OCI-LY7 (cell line): Measurements from ENCODE around the gene FAHD2A. TPM values are rescaled to one million over a fixed set of nuclear protein-coding genes. Genes with fewer than 3 reads are reported as not detected.
"Not testable (repeated sequence)": the region's sequence is repeated elsewhere in the genome, so short reads cannot be mapped to it uniquely, and the experiment has no call there.

Experiments
- BruUV-seq: library from RNA; stranded (reverse); fragments of 400-500 nt; replicated peaks from 2 replicates; lab custom pipeline; 2021; lab: Mats Ljungman, UMichigan
- CTCF ChIA-PET: fragments of 300-600 bp; sonication (Branson Sonifier 250); formaldehyde crosslinking; loops from one replicate; lab custom pipeline; 2022; ENCODE audit warnings: antibody characterized with exemption; ENCODE audit not compliant: unreplicated experiment; lab: Charles Lee
- POLR2A ChIA-PET: fragments of 300-600 bp; sonication (Branson Sonifier 250); formaldehyde crosslinking; loops from one replicate; lab custom pipeline; 2022; ENCODE audit warnings: antibody characterized with exemption; lab: Charles Lee
- DNase-seq: peaks from one replicate; pipeline ENCODE4 v3.0.0-alpha.2; 2015; ENCODE audit warnings: low spot score
- H2AFZ ChIP-seq: fragments of 200-600 bp; sonication (generic), shearing (Covaris generic); 2 replicates; pipeline ENCODE4 v1.6.1; 2014; ENCODE audit warnings: mild to moderate bottlenecking, antibody characterized with exemption, low read length, moderate library complexity
- H3K27ac ChIP-seq: fragments of 200-600 bp; sonication (generic); 2 replicates; pipeline ENCODE4 v1.5.1; 2014; ENCODE audit warnings: mixed run types, low read depth, mild to moderate bottlenecking, moderate library complexity, low read length, inconsistent platforms; ENCODE audit not compliant: poor library complexity, severe bottlenecking
- H3K36me3 ChIP-seq: fragments of 200-600 bp; sonication (generic); 2 replicates; pipeline ENCODE4 v1.6.1; 2014; ENCODE audit warnings: mild to moderate bottlenecking, antibody characterized with exemption, low read length, moderate library complexity, mixed read lengths; ENCODE audit not compliant: insufficient read depth
- H3K4me1 ChIP-seq: fragments of 200-600 bp; sonication (generic); 2 replicates; pipeline ENCODE4 v1.5.1; 2014; ENCODE audit warnings: mild to moderate bottlenecking, low read length; ENCODE audit not compliant: insufficient read depth, poor library complexity, severe bottlenecking
- H3K4me2 ChIP-seq: fragments of 200-600 bp; sonication (generic); 2 replicates; pipeline ENCODE4 v1.6.1; 2014; ENCODE audit warnings: mild to moderate bottlenecking, low read length
- H3K4me3 ChIP-seq: fragments of 200-600 bp; sonication (generic); 2 replicates; pipeline ENCODE4 v1.5.1; 2014; ENCODE audit warnings: mild to moderate bottlenecking, low read depth, low read length; ENCODE audit not compliant: poor library complexity, severe bottlenecking
- H3K79me2 ChIP-seq: fragments of 200-600 bp; sonication (generic); 2 replicates; pipeline ENCODE4 v1.6.1; 2016; ENCODE audit warnings: low read depth, mild to moderate bottlenecking, low read length, moderate library complexity, mixed read lengths; ENCODE audit not compliant: insufficient read depth
- H3K9me2 ChIP-seq: fragments of 200-600 bp; sonication (generic); 2 replicates; pipeline ENCODE4 v1.6.1; 2016; ENCODE audit warnings: mild to moderate bottlenecking, low read length, mixed read lengths; ENCODE audit not compliant: insufficient read depth
- H3K9me3 ChIP-seq: fragments of 200-600 bp; sonication (generic); 2 replicates; pipeline ENCODE4 v1.6.1; 2014; ENCODE audit warnings: mild to moderate bottlenecking, mixed run types, low read length, mixed read lengths
- H4K20me1 ChIP-seq: fragments of 200-600 bp; sonication (generic); 2 replicates; pipeline ENCODE4 v1.6.1; 2014; ENCODE audit warnings: mild to moderate bottlenecking, antibody characterized with exemption, low read length, moderate library complexity, mixed read lengths; ENCODE audit not compliant: insufficient read depth
- intact Hi-C: fragments of 100-400 bp; cut with micrococcal nuclease; formaldehyde crosslinking; loops from one replicate; pipeline ENCODE4 v1.10.0; 2022; ENCODE audit not compliant: unreplicated experiment
- total RNA-seq, 2 experiments: library from RNA; depleted of rRNA in 1 of 2; stranded (reverse); fragments of >200 nt in 1 of 2; shearing (Covaris generic) in 1 of 2; gene quantifications; 2 replicates each; pipeline ENCODE4 v1.2.3, GENCODE V29; 2014 to 2022

FAHD2A gene
- total RNA-seq, 2 experiments from 2014 or later: 48.2 to 50.9 TPM

DNA sequence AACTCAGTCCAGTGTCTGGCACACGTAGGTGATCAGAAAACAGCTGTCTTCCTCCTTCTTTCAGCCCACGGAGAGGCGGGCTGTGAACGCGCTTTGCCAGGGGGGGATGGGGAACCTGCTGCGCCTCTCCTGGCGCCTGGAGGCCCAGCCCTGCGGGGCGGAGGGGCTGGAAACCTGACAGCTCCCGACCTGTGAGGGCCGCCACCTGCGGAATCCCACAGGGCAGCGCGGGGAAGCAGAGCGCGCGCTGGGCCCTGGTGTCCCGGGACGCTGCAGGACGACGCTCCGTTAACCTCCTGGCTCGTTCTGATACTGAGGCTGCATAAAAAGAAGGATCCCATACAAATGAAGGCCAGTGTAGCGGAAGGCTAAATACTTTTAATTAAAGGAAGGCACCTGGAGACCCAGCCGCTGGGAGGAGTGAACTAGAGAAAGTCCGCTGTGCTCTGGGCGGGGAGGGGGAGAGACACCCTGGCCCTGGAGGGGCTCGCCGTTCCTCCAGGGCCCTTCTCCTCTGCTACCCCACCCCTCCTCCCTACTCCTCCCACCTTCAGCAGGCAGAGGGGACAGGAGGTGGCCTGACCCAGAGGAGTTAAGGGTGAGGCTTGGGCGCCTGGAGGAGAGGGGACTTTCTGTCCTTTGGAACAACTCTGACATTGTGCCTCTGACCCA lies 24.8 kb downstream of the FAHD2A start:
- BruUV-seq, H3K4me1 ChIP-seq, H3K36me3 ChIP-seq, H2AFZ ChIP-seq, H3K4me3 ChIP-seq, intact Hi-C loops, H3K27ac ChIP-seq, H4K20me1 ChIP-seq, H3K4me2 ChIP-seq, DNase-seq, CTCF ChIA-PET, H3K9me3 ChIP-seq, POLR2A ChIA-PET, H3K9me2 ChIP-seq, H3K79me2 ChIP-seq: not testable (repeated sequence)

DNA sequence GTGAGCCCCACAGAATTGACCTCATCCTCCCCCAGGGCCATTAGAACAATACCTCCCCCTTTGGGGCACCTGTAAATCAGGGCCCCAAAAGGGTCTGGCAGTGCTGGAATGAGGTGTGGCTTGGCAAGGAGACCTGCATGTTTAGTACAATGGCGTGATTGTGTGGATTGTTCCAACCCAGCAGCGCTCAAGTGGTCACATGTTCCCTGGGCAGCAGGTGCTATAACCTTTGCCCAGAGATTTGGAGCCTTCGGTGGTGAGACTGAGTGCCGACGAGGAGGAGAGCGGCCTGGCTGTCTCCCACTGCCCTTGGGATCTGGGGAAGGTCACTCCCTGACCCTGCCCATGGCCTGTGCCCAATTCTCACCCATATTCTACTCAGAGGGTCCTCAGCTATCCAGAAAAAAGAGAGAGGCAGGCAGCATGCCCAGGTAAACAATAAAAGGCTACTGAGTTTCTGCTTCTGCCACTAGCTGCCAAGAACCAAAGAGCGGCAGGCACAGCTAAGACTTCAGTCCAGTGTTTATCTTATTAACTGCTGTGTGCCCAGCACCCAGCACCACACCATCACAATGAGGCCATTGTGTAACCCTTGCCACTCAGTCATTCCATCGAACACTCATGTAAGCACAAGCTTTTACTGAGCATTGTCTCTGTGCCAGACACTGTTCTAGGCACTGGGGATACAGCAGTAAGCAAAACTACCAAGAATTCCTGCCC lies 27.4 kb downstream of the FAHD2A start:
- H3K79me2 ChIP-seq, DNase-seq, intact Hi-C loops, H3K4me3 ChIP-seq, H2AFZ ChIP-seq, H3K36me3 ChIP-seq, H4K20me1 ChIP-seq, CTCF ChIA-PET, H3K4me1 ChIP-seq, H3K9me3 ChIP-seq, H3K4me2 ChIP-seq, POLR2A ChIA-PET, H3K27ac ChIP-seq, BruUV-seq, H3K9me2 ChIP-seq: not testable (repeated sequence)

DNA sequence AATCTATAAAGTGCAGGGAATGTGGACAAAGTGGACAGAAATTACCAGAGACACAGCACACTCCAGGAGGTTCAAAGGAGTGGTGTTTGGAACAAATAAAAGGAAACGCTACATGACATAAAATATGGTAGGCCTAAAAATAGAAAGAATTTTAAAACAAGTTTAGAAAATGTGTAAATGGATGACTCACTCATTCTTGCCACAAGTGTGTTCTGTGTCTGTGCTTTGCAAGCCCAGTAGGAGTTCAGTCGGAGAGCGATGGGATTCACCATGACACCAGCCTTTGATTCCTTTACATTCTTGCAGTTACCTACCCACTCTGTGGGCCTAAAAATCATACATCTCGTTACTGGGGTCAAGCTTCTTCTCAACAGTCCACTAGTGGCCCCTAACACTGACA lies 30.9 kb downstream of the FAHD2A start:
- H3K9me2 ChIP-seq, BruUV-seq, H3K27ac ChIP-seq, H3K4me3 ChIP-seq, H3K9me3 ChIP-seq, CTCF ChIA-PET, H3K36me3 ChIP-seq, H3K4me1 ChIP-seq, H3K4me2 ChIP-seq, H2AFZ ChIP-seq, H4K20me1 ChIP-seq, DNase-seq, POLR2A ChIA-PET, H3K79me2 ChIP-seq, intact Hi-C loops: not testable (repeated sequence)

DNA sequence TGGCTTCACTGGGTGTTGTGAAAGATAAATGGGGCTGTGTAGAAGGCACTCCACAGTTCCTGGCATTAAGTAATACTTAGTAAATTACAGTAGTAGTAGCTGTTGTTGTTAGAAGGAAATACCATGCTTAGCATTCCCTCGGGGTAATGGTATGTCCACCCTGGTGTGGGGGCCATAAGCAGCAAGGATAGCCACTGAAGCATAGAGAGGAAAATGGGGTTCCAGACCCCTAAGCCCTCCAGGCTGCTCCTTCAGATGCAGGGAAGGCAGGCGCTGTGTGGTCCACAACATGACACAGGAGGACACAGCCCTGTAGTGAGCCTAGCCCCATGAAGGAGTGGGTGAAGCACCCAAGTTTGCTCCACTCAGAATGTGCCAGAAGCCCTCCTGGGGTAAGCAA lies 31.5 kb downstream of the FAHD2A start:
- H2AFZ ChIP-seq, H4K20me1 ChIP-seq, H3K4me1 ChIP-seq, H3K9me2 ChIP-seq, H3K4me3 ChIP-seq, POLR2A ChIA-PET, H3K27ac ChIP-seq, H3K9me3 ChIP-seq, H3K36me3 ChIP-seq, H3K4me2 ChIP-seq, CTCF ChIA-PET, BruUV-seq, intact Hi-C loops, H3K79me2 ChIP-seq, DNase-seq: not testable (repeated sequence)

DNA sequence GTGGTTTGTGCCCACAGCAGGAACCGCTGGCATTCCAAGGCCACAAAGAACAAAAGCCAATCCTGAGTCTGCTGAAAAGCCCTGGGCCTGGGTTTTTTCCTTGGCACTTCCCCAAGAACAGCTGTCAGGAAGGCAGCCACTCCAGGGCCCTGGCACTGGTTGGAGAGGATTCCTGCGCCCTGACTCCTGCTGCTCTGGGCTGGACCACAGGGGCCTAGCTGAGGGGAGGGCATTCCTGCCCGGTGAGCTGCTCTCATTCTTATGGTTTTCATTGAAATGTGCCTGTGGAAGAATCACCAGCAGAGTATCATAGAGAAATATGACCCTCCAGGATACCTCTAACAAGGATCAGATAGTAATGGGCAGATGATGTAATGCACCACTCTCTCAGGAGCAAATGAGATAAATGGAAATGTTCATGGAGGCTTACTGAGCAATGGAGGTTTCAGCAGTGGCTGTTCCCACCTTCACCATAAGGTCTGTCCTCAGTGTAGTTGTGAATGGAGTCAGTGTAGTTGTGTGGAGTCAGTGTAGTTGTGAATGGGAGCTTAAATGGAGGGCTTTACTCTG lies 32.1 kb downstream of the FAHD2A start:
- H3K4me2 ChIP-seq, H2AFZ ChIP-seq, CTCF ChIA-PET, DNase-seq, POLR2A ChIA-PET, H3K9me3 ChIP-seq, BruUV-seq, H3K9me2 ChIP-seq, intact Hi-C loops, H3K4me1 ChIP-seq, H3K27ac ChIP-seq, H4K20me1 ChIP-seq, H3K36me3 ChIP-seq, H3K79me2 ChIP-seq, H3K4me3 ChIP-seq: not testable (repeated sequence)

DNA sequence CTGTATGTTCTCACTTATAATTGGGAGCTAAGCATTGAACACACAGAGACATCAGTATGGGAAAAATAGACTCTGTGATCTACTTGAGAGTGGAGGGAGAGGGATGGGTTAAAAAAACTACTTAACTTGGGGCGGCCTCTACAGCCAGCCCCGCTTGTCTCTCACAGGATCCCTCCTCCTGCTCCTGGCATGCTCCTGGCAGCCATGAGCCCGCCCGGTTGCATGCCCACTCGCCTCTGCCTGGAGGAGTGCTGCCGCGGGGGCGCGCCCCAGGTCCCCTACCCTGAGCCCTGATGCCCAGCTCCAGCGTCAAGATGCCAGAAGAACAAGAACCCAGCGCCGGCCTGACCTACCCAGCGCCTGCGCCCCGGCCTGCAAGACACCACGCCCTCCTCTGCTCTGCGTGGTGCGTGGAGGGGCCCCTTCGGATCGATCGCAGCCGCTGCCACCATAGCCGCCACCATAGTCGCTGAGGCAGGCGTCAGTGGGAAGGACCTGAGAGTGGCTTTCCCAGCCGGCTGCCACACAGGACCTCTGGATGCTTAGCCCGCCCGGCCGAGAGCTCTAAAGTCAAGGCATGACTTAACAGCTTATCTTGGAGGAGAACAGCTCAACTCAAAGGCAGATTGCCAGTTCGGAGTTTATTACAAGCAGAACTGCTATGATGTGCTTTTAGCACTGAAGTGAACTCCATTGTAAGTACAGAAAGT lies 32.8 kb downstream of the FAHD2A start:
- POLR2A ChIA-PET, H3K79me2 ChIP-seq, CTCF ChIA-PET, BruUV-seq, H3K4me3 ChIP-seq, intact Hi-C loops, H3K4me2 ChIP-seq, H2AFZ ChIP-seq, H3K9me3 ChIP-seq, H4K20me1 ChIP-seq, H3K27ac ChIP-seq, H3K9me2 ChIP-seq, DNase-seq, H3K36me3 ChIP-seq, H3K4me1 ChIP-seq: not testable (repeated sequence)
